GM23338 (cell line): ENCODE data around the gene ABCC3. TPM values are rescaled to one million over a fixed set of nuclear protein-coding genes. Genes with fewer than 3 reads are reported as not detected.

Source experiments
- ATAC-seq: fragments of 200-7000 bp; cut with Tn5 transposase; 3 replicates; pipeline ENCODE4 v1.9.1; 2020
- DNase-seq: peaks from one replicate; pipeline ENCODE4 v3.0.0-alpha.2; 2015; ENCODE audit warnings: low spot score
- H2AFZ ChIP-seq: fragments of 200-600 bp; sonication (generic); 2 replicates; pipeline ENCODE4 v1.8.0; 2016; ENCODE audit warnings: antibody characterized with exemption, mild to moderate bottlenecking, moderate library complexity
- H3F3A ChIP-seq: fragments of 200-600 bp; sonication (generic); replicated peaks from 2 replicates; pipeline ENCODE4 v1.8.0; 2017; ENCODE audit warnings: antibody characterized with exemption, mixed run types, low read depth
- H3K27ac ChIP-seq: fragments of 200-600 bp; sonication (generic); 2 replicates; pipeline ENCODE4 v1.6.1; 2016; ENCODE audit warnings: low read depth
- H3K27me3 ChIP-seq: fragments of 200-600 bp; sonication (generic); 2 replicates; pipeline ENCODE4 v1.8.0; 2016; ENCODE audit warnings: mild to moderate bottlenecking, mixed run types, moderate library complexity; ENCODE audit not compliant: insufficient read depth
- H3K36me3 ChIP-seq: fragments of 200-600 bp; sonication (generic); 2 replicates; pipeline ENCODE4 v1.8.0; 2016; ENCODE audit warnings: mild to moderate bottlenecking; ENCODE audit not compliant: insufficient read depth
- H3K4me1 ChIP-seq: fragments of 200-600 bp; sonication (generic); 2 replicates; pipeline ENCODE4 v1.8.0; 2016; ENCODE audit warnings: mild to moderate bottlenecking, moderate library complexity; ENCODE audit not compliant: insufficient read depth
- H3K4me2 ChIP-seq: fragments of 200-600 bp; sonication (generic); 2 replicates; pipeline ENCODE4 v1.7.1; 2017; ENCODE audit warnings: mixed run types
- H3K4me3 ChIP-seq: fragments of 200-600 bp; sonication (generic); 2 replicates; pipeline ENCODE4 v1.6.1; 2016; ENCODE audit warnings: mixed run types
- H3K79me2 ChIP-seq: fragments of 200-600 bp; sonication (generic); replicated peaks from 2 replicates; pipeline ENCODE4 v1.8.0; 2017; ENCODE audit warnings: mild to moderate bottlenecking; ENCODE audit not compliant: insufficient read depth
- H3K9me2 ChIP-seq: fragments of 200-600 bp; sonication (generic); 2 replicates; pipeline ENCODE4 v1.8.0; 2017; ENCODE audit not compliant: insufficient read depth
- H4K20me1 ChIP-seq: fragments of 200-600 bp; sonication (generic); replicated peaks from 2 replicates; pipeline ENCODE4 v1.8.0; 2017; ENCODE audit warnings: mild to moderate bottlenecking; ENCODE audit not compliant: insufficient read depth
- H3K27ac Mint-ChIP-seq: 2 replicates; pipeline ENCODE4 v1.8.0; 2020; ENCODE audit warnings: inconsistent platforms, mild to moderate bottlenecking, moderate library complexity, mixed read lengths
- H3K27me3 Mint-ChIP-seq: 3 replicates; pipeline ENCODE4 v1.8.0; 2022; ENCODE audit warnings: low read depth, mild to moderate bottlenecking, moderate library complexity, mixed read lengths, inconsistent platforms; ENCODE audit not compliant: insufficient read depth, poor library complexity
- H3K36me3 Mint-ChIP-seq: 3 replicates; pipeline ENCODE4 v1.8.0; 2021; ENCODE audit warnings: low read depth, mild to moderate bottlenecking, inconsistent platforms, moderate library complexity, mixed read lengths
- H3K4me1 Mint-ChIP-seq: 3 replicates; pipeline ENCODE4 v1.8.0; 2020; ENCODE audit warnings: mild to moderate bottlenecking, inconsistent platforms, mixed read lengths
- H3K4me3 Mint-ChIP-seq: 3 replicates; pipeline ENCODE4 v1.8.0; 2021; ENCODE audit warnings: moderate library complexity, mild to moderate bottlenecking, inconsistent platforms, mixed read lengths
- H3K9me3 Mint-ChIP-seq: 3 replicates; pipeline ENCODE4 v1.8.0; 2020; ENCODE audit warnings: moderate library complexity, mild to moderate bottlenecking, inconsistent platforms, mixed read lengths
- CREB1 ChIP-seq: fragments of 250-450 bp; sonication (Bioruptor Pico); IDR thresholded peaks from 2 replicates; pipeline ENCODE4 v1.5.0; 2020; ENCODE audit warnings: low read depth, mild to moderate bottlenecking, moderate library complexity
- CTCF ChIP-seq, 2 experiments: fragments of 200-600 bp in 1 of 2; sonication (generic) in 1 of 2; conservative IDR thresholded peaks; 2 replicates each; pipeline versions ENCODE4 v1.5.1 to v1.6.1; 2016 to 2017; ENCODE audit warnings: antibody characterized with exemption in 2 of 2, low read depth in 2 of 2, mild to moderate bottlenecking in 2 of 2, moderate library complexity in 1 of 2
- EZH2phosphoT487 ChIP-seq: fragments of 200-600 bp; sonication (generic); IDR thresholded peaks from one replicate; pipeline ENCODE4 v1.8.1; 2018; ENCODE audit warnings: antibody characterized with exemption; ENCODE audit not compliant: unreplicated experiment
- JUNB ChIP-seq: IDR thresholded peaks from one replicate; pipeline ENCODE4 v1.6.1; 2016; ENCODE audit warnings: antibody characterized with exemption; ENCODE audit not compliant: unreplicated experiment
- NANOG ChIP-seq: IDR thresholded peaks from 2 replicates; pipeline ENCODE4 v1.6.1; 2016; ENCODE audit warnings: antibody characterized with exemption, borderline replicate concordance
- REST ChIP-seq: IDR thresholded peaks from one replicate; pipeline ENCODE4 v1.6.1; 2018; ENCODE audit warnings: antibody characterized with exemption; ENCODE audit not compliant: unreplicated experiment
- STAT1 ChIP-seq: IDR thresholded peaks from one replicate; pipeline ENCODE4 v1.6.1; 2016; ENCODE audit warnings: antibody characterized with exemption; ENCODE audit not compliant: unreplicated experiment
- ZNF114 ChIP-seq: fragments of 250-450 bp; sonication (Bioruptor Pico); IDR thresholded peaks from 2 replicates; pipeline ENCODE4 v1.5.0; 2020; ENCODE audit warnings: mild to moderate bottlenecking, moderate library complexity
- ZNF331 ChIP-seq: fragments of 250-450 bp; sonication (Bioruptor Pico); IDR thresholded peaks from 2 replicates; pipeline ENCODE4 v1.5.0; 2020; ENCODE audit warnings: low read depth, mild to moderate bottlenecking, moderate library complexity
- polyA plus RNA-seq: library from polyadenylated mRNA; unstranded; fragments of >200 nt; fragmentation: Nextera tagmentation; extraction: Ambion mirVana; gene quantifications from 2 replicates; pipeline ENCODE4 v1.2.1, GENCODE V29; 2016
- total RNA-seq: library from RNA; depleted of rRNA; stranded (reverse); fragments of >200 nt; shearing (Covaris generic); gene quantifications from 2 replicates; pipeline ENCODE4 v1.2.3, GENCODE V29; 2014
- TF ChIP-seq, protein P1 (sequence below): IDR thresholded peaks from 2 replicates; pipeline ENCODE4 v1.6.1; 2016; ENCODE audit warnings: antibody characterized with exemption

ABCC3 gene
- total and polyA plus RNA-seq, 2 experiments from 2014 or later: not detected

DNA sequence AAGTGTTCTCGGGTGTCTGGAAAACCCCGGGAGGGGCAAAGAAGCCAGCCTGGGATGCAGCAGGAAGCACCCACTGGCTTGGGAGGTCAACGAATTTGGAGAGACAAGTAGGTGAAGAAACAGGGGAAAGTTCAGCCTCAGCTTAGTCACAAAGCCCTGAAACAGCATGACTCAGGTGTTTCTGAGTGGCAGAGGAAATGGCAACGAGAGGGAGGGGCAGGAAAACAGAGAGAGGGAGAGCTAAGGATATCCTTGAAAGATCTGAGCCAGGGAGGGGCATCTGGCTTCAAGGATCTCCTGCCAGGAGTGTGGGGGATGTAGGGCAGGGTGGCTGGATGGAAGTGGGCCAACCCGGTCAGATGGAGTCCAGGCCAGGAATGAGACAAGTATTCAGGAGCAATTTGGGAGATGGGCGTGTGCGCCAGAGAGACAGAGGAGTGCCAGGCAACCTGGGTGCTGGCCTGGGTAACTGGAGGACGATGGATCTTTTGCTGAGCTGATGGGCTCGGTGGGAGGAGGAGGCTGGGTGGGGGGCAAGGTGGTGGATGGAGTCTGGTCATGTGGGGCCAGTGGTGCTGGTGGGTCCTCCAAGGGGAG, 27.2 kb downstream of the ABCC3 start (continued):
- TF ChIP-seq CTCF (conservative IDR thresholded peaks at IDR 0.05; ENCODE audit: low read depth in 2 of 2) (no peak), ZNF331 (CRISPR knock-in tag) (no peak), ZNF114 (CRISPR knock-in tag) (no peak), REST (no peak)

GRCh38 chr17:50662632-50663225, 28.0 kb downstream of the ABCC3 start:
- no peaks in the 10 kb centered on the region for H3K79me2 ChIP-seq
- H3K4me1 Mint-ChIP-seq: peaks cover 22% of the 10 kb centered on the region
- H3K9me2 ChIP-seq: no peaks in the 10 kb centered on the region
- no peaks in the 10 kb centered on the region for H3K36me3 ChIP-seq
- H3K4me3 Mint-ChIP-seq: no peak overlapping the region
- DNase-seq (no peak), ATAC-seq (no peak)
- no peaks in the 10 kb centered on the region for H3F3A ChIP-seq
- no peak overlapping the region for H2AFZ ChIP-seq
- no peak overlapping the region for H3K27ac ChIP-seq
- TF ChIP-seq EZH2phosphoT487: no peak
- TF ChIP-seq NANOG: no peak
- no peak for TF ChIP-seq STAT1
- TF ChIP-seq, protein P1, sequence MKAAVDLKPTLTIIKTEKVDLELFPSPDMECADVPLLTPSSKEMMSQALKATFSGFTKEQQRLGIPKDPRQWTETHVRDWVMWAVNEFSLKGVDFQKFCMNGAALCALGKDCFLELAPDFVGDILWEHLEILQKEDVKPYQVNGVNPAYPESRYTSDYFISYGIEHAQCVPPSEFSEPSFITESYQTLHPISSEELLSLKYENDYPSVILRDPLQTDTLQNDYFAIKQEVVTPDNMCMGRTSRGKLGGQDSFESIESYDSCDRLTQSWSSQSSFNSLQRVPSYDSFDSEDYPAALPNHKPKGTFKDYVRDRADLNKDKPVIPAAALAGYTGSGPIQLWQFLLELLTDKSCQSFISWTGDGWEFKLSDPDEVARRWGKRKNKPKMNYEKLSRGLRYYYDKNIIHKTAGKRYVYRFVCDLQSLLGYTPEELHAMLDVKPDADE: no peak
- TF ChIP-seq ZNF331 (CRISPR knock-in tag): no peak
- TF ChIP-seq JUNB: no peak
- TF ChIP-seq CTCF (conservative IDR thresholded peaks at IDR 0.05; ENCODE audit: low read depth in 2 of 2): no peak
- TF ChIP-seq CREB1 (CRISPR knock-in tag): no peak
- no peak overlapping the region for H3K4me2 ChIP-seq
- peaks cover 10% of the 10 kb centered on the region for H3K27me3 Mint-ChIP-seq
- no peaks in the 10 kb centered on the region for H4K20me1 ChIP-seq
- H3K4me1 ChIP-seq: peaks cover 9% of the 10 kb centered on the region
- no peak overlapping the region for H3K4me3 ChIP-seq
- H3K27me3 ChIP-seq: no peaks in the 10 kb centered on the region
- H3K9me3 Mint-ChIP-seq: no peaks in the 10 kb centered on the region
- H3K27ac Mint-ChIP-seq: 0 out of 2 replicates have a peak overlapping the region, but pooled peaks have one; percentile 14
- H3K36me3 Mint-ChIP-seq: no peaks in the 10 kb centered on the region; the same call in 2 of the 3 replicates
